ENCODE data around the gene STX18. TPM values are rescaled to one million over a fixed set of nuclear protein-coding genes. Genes with fewer than 3 reads are reported as not detected.
"Not testable (repeated sequence)": the region's sequence is repeated elsewhere in the genome, so short reads cannot be mapped to it uniquely, and the experiment has no call there.

STX18 gene
- total RNA-seq, result 13.2 TPM

DNA sequence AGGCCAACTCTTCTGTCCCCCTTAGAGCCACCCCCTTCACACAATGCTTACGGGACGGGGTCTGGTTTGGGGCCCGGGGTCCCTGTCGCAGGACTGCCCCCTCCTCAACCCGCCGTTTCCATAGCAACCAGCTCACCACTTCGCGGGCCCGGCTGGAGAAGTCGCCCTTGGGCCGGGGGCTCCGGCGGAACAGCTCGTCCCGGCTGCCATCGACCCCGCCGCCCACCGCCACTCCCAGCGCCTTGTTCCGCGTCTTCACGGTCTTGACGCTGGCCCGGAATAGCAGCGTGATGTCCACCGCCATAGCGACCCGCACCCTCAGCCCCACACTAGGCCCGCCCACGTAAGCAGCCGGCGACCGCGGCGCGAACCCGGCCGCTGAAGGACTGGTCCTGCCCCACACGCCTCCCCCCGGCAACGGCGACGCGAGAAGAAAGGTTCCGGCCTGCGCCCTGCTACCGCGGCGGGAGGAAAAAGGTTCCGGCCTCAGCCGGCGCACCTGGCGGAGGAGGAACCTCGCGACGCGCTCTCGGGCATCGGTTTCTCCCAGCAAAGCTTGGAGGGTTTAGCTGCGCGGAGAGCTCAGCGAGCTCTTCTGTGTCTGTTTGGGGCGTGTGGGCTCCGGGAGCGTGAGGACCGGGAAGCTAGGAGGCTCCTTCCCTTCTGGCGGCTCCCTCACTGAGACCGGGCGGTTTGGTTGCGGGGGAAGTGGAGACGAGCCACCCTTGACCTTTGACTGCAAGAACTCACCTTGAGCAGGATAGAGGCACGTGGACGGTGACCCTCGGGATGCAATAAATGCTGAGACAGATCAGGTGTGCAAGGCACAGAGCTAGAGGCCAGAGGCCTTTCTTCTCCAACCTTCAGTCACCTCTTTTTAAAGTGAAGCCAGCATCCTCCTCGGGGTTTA is at the start of gene STX18:
Gene STX18, minus strand, starts transcription at position 388 of the 910 bp plus-strand sequence. Its CDS starts 84 bp downstream, at position 304.
- DNase-seq (ENCODE audit: low read depth in 2 of 3, low spot score in 2 of 3), result peak; percentile 81 to 86 (median 86)

DNA sequence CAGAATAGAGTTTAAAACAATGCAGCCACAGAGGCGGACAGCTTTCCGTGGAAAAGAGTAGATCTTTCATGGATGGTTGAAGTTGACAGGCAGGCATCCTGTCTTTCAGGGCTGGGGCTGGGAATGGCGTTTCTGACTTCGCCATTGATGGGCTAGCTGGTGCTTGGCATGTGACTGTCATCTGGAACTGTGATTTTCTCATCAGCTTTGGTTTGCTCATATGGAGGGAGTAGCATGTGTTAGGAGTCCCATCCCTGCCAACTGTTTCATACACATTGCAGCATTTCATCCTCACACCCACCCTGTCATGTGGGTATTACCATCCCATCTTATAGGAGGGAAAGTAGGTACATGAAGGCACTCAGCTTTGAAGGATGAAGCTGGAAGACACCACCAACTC is 49.2 kb upstream of the STX18 start:
- no peak for DNase-seq (ENCODE audit: low read depth in 2 of 3, low spot score in 2 of 3)

GRCh38 chr4:4590546-4590945 is 48.7 kb upstream of the STX18 start:
- DNase-seq (ENCODE audit: low read depth in 2 of 3, low spot score in 2 of 3), result no peak

DNA sequence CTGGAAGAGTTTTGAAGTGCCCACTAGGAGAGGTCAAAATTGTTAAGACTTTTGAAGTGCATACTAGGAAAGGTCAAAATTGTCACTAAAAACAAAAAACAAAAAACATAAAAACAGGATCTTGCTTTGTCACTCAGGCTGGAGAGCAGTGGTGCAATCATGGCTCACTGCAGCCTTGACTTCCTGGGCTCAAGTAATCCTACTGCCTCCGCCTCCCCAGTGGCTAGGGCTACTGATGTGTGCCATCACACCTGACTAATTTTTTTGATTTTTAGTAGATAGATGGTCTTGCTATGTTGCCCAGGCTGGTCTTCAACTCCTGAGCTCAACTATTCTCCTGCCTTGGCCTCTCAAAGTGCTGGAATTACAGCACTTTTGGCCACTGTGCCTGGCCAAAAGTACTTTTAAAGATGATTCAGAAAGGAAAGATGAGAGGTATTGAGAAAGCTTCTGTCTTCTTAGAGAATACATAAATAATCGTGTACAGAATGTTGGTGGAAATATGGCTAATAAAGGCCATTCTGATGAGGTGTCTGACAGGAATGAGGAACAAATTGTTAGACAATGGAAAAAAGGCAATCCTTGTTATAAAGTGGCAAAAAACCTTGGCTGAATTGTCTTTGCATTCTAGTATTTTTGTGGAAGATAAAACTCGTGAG is 43.3 kb upstream of the STX18 start:
- DNase-seq (ENCODE audit: low read depth in 2 of 3, low spot score in 2 of 3), result no peak

DNA sequence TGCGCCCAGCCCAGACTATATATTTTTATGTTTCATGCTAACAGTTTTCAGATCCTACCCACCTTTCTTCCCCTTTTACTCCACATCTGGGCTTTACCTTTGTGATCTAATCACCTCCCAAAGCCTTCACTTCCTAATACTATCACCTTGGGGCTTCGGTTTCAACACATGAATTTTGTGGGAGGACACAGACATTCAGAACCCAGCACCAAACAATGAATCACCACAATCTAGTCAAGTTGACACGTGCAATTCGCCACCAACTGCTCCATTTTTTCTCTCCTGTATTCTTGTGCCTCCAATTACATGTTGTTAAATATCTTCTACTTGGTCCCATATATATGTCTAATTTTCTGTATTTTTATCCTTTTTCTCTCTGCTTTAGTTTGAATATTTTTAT is 41.8 kb upstream of the STX18 start:
- DNase-seq (ENCODE audit: low read depth in 2 of 3, low spot score in 2 of 3), result no peak

DNA sequence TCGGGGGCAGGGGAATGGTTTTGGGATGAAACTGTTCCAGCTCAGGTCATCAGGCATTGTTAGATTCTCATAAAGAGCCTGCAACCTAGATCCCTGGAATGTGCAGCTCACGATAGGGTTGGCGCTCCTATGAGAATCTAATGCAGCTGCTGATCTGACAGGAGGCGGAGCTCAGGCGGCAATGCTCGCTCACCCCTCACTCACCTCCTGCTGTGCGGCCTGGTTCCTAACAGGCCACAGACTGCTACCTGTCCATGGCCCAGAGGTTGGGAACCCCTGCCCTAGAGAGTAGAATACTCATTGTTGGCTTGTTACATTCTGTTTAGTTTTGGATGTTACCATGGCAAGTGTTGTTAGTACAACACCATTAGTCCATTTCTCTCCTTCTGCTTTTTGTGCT is 40.8 kb upstream of the STX18 start:
- DNase-seq (ENCODE audit: low read depth in 2 of 3, low spot score in 2 of 3), result no peak

DNA sequence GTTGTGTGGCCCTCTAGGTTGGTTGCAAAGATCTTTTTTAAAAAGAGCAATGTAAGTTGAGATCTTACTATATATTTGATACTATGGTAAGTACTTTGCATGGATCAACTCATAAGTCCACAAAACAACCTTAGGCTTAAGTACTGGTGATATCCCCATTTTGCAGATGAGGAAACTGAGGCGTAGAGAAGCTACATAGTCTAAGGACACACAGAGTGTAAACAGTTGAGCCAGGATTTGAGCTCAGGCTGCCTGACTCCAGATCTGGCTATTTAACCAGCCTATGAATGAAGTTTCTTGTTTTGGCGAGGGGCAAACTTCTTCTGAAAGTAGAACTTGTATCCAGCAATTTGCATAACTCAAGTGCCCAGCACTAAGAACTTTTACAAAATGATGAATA is 38.6 kb upstream of the STX18 start:
- no peak for DNase-seq (ENCODE audit: low read depth in 2 of 3, low spot score in 2 of 3)

GRCh38 chr4:4578981-4579380 is 37.1 kb upstream of the STX18 start:
- no peak for DNase-seq (ENCODE audit: low read depth in 2 of 3, low spot score in 2 of 3)

DNA sequence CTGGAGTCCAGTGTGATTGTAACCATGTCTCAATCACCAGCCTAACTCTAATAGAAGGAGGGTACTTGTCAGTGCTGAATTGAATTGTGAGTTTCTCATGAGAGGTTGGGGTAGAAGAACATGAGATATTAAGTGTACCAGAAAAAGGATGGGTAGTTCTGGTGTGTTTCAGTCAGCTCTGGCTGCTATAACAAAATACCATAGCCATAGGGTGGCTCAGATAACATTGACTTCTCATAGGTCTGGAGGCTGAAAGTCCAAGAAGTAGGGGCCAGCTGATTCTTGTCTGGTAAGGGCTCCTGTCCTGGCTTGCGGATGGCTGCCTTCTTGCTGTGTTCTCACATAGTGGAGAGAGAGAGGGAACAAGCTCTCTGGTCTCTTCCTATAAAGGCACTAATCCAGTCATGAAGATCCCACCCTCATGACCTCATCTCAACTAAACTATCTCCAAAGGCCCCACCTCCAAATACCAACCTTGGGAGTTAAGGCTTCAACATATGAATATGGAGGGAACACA is 35.6 kb upstream of the STX18 start:
- no peak for DNase-seq (ENCODE audit: low read depth in 2 of 3, low spot score in 2 of 3)

GRCh38 chr4:4575284-4576211 is 33.7 kb upstream of the STX18 start:
- DNase-seq (ENCODE audit: low read depth in 2 of 3, low spot score in 2 of 3), result peak; percentile 30 to 71 (median 68)

DNA sequence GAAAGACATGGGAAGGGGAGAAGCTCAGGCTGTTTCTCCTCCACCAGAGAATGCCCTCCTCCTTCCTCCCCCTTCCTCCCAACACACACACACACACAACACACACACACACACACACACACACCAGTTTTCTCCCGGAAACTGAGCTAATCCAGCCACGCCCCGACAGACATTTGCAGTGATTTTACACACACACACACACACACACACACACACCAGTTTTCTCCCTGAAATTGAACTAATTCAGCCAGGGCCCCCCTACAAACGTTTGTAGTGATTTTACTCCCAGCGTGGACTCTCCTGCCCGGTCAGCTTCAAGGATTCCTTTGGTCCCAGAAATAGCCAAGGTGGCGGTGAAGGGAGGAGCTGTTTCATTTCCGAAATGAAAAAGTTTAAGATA is 32.9 kb upstream of the STX18 start:
- DNase-seq (ENCODE audit: low read depth in 2 of 3, low spot score in 2 of 3), result peak; percentile 5 to 31 (median 13)

GRCh38 chr4:4574052-4574451 is 32.2 kb upstream of the STX18 start:
- no peak for DNase-seq (ENCODE audit: low read depth in 2 of 3, low spot score in 2 of 3)

DNA sequence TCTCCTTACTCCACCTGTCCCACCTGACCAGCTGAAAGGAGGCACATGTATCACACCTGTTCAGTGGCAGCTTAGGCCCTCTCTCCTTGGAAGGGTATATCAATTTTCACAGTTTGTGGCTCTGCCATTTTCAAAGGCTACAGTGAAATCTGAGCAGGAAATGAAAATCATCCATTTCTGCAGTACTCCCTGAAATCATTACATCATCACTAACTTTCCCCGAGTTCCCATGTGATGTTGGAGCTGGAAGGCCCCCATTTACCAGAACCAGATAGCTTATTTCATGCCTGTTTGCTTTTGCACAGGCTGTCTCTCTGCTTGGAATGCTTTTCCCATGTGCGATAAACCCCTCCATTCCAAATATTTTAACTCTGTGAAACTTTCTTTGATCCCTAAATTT is 31.0 kb upstream of the STX18 start:
- no peak for DNase-seq (ENCODE audit: low read depth in 2 of 3, low spot score in 2 of 3)

GRCh38 chr4:4569861-4570260 is 28.0 kb upstream of the STX18 start:
- not testable (repeated sequence) for DNase-seq (ENCODE audit: low read depth in 2 of 3, low spot score in 2 of 3)

DNA sequence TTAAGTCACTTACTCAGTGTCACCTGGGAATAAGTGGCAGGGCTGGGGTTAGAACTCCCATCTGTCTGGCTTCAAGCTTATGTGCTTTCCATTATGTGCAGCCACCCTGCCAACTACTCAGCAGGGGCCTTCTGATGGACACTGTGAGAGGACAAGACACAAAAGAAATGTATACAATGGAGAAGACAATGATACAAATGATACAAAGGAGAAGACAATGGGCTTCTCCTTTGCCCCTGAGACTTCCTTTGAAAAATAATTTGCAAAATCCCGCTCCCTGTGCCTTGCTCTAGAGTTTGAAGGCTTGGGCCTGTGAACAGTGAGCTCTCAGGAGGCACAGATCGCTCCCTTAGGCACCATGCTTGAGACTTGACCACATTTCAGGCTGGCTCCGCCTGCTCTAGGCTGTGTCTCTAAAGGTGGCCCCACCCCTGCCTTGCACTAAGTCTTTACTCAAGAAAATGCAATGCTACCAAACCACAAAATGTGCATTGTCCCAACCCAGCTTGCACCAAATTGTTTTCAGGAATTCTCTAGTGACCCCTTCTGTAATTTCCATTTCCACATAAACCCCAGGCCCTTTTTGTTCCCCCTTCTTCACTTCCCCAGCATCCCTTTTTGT is 27.1 kb upstream of the STX18 start:
- no peak for DNase-seq (ENCODE audit: low read depth in 2 of 3, low spot score in 2 of 3)

GRCh38 chr4:4566359-4566758 is 24.5 kb upstream of the STX18 start:
- not testable (repeated sequence) for DNase-seq (ENCODE audit: low read depth in 2 of 3, low spot score in 2 of 3)

DNA sequence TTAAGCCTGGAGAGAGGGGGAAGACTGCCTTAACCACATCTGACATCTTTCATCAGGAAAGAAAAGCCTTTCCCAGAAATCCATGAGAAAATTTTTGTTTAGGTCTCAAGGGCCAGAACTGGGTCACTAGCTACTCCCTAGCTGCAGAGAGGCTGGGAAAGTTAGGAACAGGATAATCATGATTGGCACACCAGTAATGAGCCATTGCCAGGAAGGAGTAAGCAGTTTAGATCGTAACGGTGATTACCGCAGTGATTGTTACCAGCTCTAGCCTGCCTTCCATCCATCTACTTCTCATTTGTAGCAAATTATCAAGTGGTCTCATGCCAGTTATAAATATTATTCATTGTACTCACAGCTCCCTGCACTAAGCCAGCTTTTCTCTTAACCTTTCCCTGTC is 22.7 kb upstream of the STX18 start:
- DNase-seq (ENCODE audit: low read depth in 2 of 3, low spot score in 2 of 3), result no peak

- DNase-seq (ENCODE audit: low read depth in 2 of 3, low spot score in 2 of 3), result no peak
These were observed 18.8 kb upstream of the STX18 start for GRCh38 chr4:4560642-4561041.

GRCh38 chr4:4560136-4560535 is 18.3 kb upstream of the STX18 start:
- no peak for DNase-seq (ENCODE audit: low read depth in 2 of 3, low spot score in 2 of 3)

DNA sequence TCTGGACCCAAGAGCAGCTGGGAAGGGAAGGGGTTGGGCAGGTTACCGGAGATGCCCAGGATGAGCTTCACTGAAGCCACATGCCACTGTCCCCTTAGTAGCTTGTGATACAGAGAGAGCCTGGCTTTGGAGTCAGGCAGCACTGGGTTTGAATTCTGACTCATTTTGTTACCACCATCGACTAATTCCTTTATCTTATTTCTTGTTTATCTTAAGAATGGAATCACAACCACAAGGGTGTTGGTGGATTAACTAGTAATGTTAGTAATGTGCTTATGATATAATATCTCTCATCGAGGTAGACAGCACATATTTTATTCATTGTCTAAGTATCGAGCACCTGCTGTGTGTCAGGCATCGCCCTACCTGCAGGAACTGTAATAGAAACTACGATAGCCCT is 17.7 kb upstream of the STX18 start:
- no peak for DNase-seq (ENCODE audit: low read depth in 2 of 3, low spot score in 2 of 3)

Measured in hematopoietic multipotent progenitor cell (in vitro differentiated cells).